ENCODE measurements around the gene WDR41. TPM values are rescaled to one million over a fixed set of nuclear protein-coding genes. Genes with fewer than 3 reads are reported as not detected.

Gene WDR41
- total and polyA plus RNA-seq, 7 donors: 14.3 to 65.6 (median 36.8) TPM

DNA sequence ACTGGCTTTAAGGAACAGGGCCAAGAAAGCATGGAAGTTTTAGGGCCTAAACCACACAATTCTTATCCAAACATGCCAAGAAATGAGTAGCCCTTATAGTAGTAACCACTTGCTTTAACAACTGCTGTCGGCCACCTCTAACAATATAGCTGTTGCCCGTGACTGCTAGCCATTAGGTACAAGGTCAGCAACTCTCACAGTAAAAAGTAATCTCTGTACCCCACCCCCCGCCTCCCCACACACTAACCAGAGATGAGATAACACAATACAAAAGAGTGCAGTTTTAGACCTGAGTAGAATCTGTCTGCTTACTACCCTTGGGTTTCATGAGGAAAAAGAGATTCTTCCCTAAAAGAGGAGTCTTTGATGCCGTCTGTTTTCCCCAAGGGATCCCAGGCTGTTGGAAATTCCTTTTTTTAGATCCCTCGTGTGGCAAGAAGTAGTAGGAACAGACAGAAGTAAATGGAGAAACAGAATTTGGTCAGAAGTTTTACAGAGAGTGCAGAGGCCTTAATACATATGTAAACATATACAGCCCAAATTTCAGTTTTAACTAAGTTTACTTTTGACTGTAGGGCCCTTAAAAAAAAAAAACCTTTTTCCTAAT, 94.3 kb downstream of the WDR41 start:
- Histone ChIP-seq H3K4me3 (no peak overlapping the region), H3K27ac (no peak overlapping the region), H3K27me3 (no peaks in the 10 kb centered on the region), H3K9me3 (no peaks in the 10 kb centered on the region), H3K4me1 (peaks cover 0 to 5% (median 0%) of the 10 kb centered on the region in 4 donors), H3K36me3 (no peaks in the 10 kb centered on the region)
- WGBS, 2 donors: 74 to 86% methylated on average over 5 of the region's 5 CpGs
- TF ChIP-seq POLR2AphosphoS5 (IDR thresholded peaks at IDR 0.05): no peak
- TF ChIP-seq, protein P1, sequence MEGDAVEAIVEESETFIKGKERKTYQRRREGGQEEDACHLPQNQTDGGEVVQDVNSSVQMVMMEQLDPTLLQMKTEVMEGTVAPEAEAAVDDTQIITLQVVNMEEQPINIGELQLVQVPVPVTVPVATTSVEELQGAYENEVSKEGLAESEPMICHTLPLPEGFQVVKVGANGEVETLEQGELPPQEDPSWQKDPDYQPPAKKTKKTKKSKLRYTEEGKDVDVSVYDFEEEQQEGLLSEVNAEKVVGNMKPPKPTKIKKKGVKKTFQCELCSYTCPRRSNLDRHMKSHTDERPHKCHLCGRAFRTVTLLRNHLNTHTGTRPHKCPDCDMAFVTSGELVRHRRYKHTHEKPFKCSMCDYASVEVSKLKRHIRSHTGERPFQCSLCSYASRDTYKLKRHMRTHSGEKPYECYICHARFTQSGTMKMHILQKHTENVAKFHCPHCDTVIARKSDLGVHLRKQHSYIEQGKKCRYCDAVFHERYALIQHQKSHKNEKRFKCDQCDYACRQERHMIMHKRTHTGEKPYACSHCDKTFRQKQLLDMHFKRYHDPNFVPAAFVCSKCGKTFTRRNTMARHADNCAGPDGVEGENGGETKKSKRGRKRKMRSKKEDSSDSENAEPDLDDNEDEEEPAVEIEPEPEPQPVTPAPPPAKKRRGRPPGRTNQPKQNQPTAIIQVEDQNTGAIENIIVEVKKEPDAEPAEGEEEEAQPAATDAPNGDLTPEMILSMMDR (IDR thresholded peaks at IDR 0.05): no peak
- TF ChIP-seq EP300 (IDR thresholded peaks at IDR 0.05): no peak
- TF ChIP-seq POLR2A (IDR thresholded peaks at IDR 0.05): no peak
- intact Hi-C loops (cut with DNase I): no loop called here
- DNase-seq: no peak

GRCh38 chr5:77396017-77396416, 96.1 kb downstream of the WDR41 start:
- Histone ChIP-seq H3K27me3 (no peaks in the 10 kb centered on the region), H3K4me1 (peaks cover 0 to 8% (median 2%) of the 10 kb centered on the region in 4 donors), H3K9me3 (no peaks in the 10 kb centered on the region), H3K27ac (no peak overlapping the region), H3K4me3 (no peak overlapping the region), H3K36me3 (no peaks in the 10 kb centered on the region)
- WGBS, 2 donors: 87 to 92% methylated on average over 1 of the region's 1 CpG
- intact Hi-C loops (cut with DNase I): no loop called here
- DNase-seq: no peak
- TF ChIP-seq EP300 (IDR thresholded peaks at IDR 0.05) (no peak), POLR2A (IDR thresholded peaks at IDR 0.05) (no peak), POLR2AphosphoS5 (IDR thresholded peaks at IDR 0.05) (no peak)
- TF ChIP-seq, protein P1 (IDR thresholded peaks at IDR 0.05): no peak

DNA sequence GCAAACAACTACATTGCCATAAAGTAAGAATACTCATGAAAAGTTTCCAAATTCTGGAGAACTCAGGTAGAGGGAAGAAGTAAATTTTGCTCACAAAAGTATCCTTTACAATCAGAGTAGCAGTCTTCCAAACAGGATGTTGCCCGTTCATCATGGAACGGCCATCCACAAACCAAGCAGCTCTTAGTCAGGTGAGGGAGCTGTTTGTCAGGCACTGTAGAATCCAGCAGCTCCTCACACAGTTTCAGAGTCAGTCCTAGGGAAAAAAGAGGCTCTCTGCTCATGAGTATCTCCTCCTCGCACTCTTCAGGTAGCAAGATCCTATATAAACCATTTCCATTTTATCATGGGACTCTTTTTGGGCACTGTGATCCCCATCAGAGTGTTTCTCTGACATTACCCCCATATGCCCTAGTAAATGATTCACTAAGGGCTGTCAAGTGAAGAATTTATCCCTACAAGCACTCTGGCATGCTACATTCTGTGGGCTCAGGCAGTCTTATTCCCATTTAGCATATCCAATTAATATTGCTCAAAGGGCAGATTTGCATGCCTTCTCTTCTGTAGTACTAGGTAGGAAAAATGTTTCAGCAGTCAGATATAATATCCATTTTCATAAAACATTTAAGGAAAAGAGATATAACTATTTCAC, 97.9 kb downstream of the WDR41 start:
- TF ChIP-seq POLR2AphosphoS5 (IDR thresholded peaks at IDR 0.05): no peak
- TF ChIP-seq, protein P1 (IDR thresholded peaks at IDR 0.05): no peak
- no peak for TF ChIP-seq EP300 (IDR thresholded peaks at IDR 0.05)
- no peak for TF ChIP-seq POLR2A (IDR thresholded peaks at IDR 0.05)
- H3K4me1 ChIP-seq: peaks cover 0 to 25% (median 19%) of the 10 kb centered on the region in 4 donors
- H3K36me3 ChIP-seq: no peaks in the 10 kb centered on the region
- WGBS, 2 donors: 46 to 78% methylated on average over 3 of the region's 3 CpGs
- no peak overlapping the region for H3K4me3 ChIP-seq
- no peak overlapping the region for H3K27ac ChIP-seq
- H3K9me3 ChIP-seq: no peaks in the 10 kb centered on the region
- H3K27me3 ChIP-seq: no peaks in the 10 kb centered on the region
- DNase-seq: no peak
- intact Hi-C loops (cut with DNase I): no loop called here

DNA sequence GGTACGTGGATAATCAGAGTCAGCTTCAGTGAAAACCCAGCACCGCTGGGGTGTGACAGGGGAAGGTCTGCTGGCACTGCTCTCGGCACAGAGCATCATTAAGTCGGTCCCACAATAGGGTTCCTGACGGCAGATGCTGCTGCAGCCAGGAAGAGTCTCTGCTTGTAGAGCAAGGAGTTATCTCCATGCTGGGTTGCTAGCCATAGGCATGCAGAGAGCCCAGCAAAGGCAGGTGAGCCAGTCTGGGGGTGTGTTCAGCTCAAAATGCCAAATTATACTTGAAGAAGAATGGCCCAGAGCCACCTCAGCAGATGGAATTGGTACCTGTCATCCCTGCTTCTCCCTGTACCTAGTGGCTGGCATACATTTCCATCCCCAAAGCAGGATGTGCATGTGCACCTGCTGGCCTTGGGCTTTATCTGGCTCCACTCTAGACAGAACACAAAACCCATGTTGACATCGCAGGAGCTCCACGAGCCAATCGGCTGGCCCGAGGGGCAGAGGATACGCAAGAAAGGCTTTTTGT, 100.8 kb downstream of the WDR41 start:
- no peaks in the 10 kb centered on the region for H3K27me3 ChIP-seq

More for the DNA sequence above, 100.8 kb downstream of the WDR41 start:
- no peaks in the 10 kb centered on the region for H3K9me3 ChIP-seq
- intact Hi-C loops (cut with DNase I): no loop called here
- H3K4me3 ChIP-seq: no peak overlapping the region
- WGBS, 2 donors: 94 to 95% methylated on average over 10 of the region's 10 CpGs
- H3K36me3 ChIP-seq: no peaks in the 10 kb centered on the region
- no peak for DNase-seq
- H3K4me1 ChIP-seq: peaks cover 0 to 26% (median 22%) of the 10 kb centered on the region in 4 donors
- no peak overlapping the region for H3K27ac ChIP-seq
- TF ChIP-seq, protein P1 (IDR thresholded peaks at IDR 0.05): no peak
- TF ChIP-seq POLR2AphosphoS5 (IDR thresholded peaks at IDR 0.05): no peak
- no peak for TF ChIP-seq EP300 (IDR thresholded peaks at IDR 0.05)
- no peak for TF ChIP-seq POLR2A (IDR thresholded peaks at IDR 0.05)
